ENCODE measurements around the gene DDX46.

- TF ChIP-seq CTCF (IDR thresholded peaks at IDR 0.05; ENCODE audit: low read depth, low read length) = no peak
- no peak for TF ChIP-seq EZH2phosphoT487 (IDR thresholded peaks at IDR 0.05; ENCODE audit: low read depth)
Observed at GRCh38 chr5:134818776-134819175, 60.2 kb downstream of the DDX46 start.
